Esophagus squamous epithelium (tissue), 5 donors: ENCODE results near the gene FBXL20. TPM values are rescaled to one million over a fixed set of nuclear protein-coding genes. Genes with fewer than 3 reads are reported as not detected.

Experiments
- DNase-seq: peaks from one replicate; lab custom pipeline; 2025; lab: John Stamatoyannopoulos, UW
- H3K27ac ChIP-seq, 4 donors: fragments of 200-600 bp; sonication (generic); one replicate each; pipeline ENCODE4 v1.5.1; 2016 to 2019; ENCODE audit warnings: mild to moderate bottlenecking in 1 of 4
- H3K27me3 ChIP-seq, 4 donors: fragments of 200-600 bp; sonication (generic); 1 replicate in 3 of 4; 2 replicates in 1 of 4; pipeline versions ENCODE4 v1.5.1 to v1.6.0; 2017 to 2021; ENCODE audit warnings: antibody characterized with exemption in 1 of 4
- H3K36me3 ChIP-seq, 3 donors: fragments of 200-600 bp; sonication (generic); one replicate each; pipeline ENCODE4 v1.5.1; 2016 to 2019
- H3K4me1 ChIP-seq, 3 donors: fragments of 200-600 bp; sonication (generic); one replicate each; pipeline ENCODE4 v1.5.1; 2017 to 2019
- H3K4me3 ChIP-seq, 4 donors: fragments of 200-600 bp; sonication (generic); 1 replicate in 3 of 4; 2 replicates in 1 of 4; pipeline ENCODE4 v1.5.1; 2016 to 2019; ENCODE audit warnings: mild to moderate bottlenecking in 2 of 4, moderate library complexity in 1 of 4
- H3K9me3 ChIP-seq, 3 donors: fragments of 200-600 bp; sonication (generic); one replicate each; pipeline ENCODE4 v1.5.1; 2016 to 2019
- CTCF ChIP-seq, 6 experiments: fragments of 450-650 bp in 4 of 6; fragments of 200-600 bp in 2 of 6; sonication (generic) in 2 of 6; IDR thresholded peaks; one replicate each; pipeline ENCODE4 v1.5.1; 2016 to 2019; ENCODE audit warnings: antibody characterized with exemption in 6 of 6, mild to moderate bottlenecking in 4 of 6, moderate library complexity in 4 of 6
- POLR2A ChIP-seq, 4 donors: fragments of 450-650 bp; IDR thresholded peaks; one replicate each; pipeline ENCODE4 v1.6.1; 2017; ENCODE audit warnings: antibody characterized with exemption in 4 of 4, mild to moderate bottlenecking in 4 of 4, moderate library complexity in 3 of 4
- WGBS, 2 donors: methylation state at CpG; one replicate each; pipeline ENCODE4 v1.1.5; 2018; 5-methylcytosine and 5-hydroxymethylcytosine counted together
- intact Hi-C: fragments of 100-400 bp; cut with DNase I; formaldehyde crosslinking; loops from one replicate; pipeline ENCODE4 v1.15.0; 2022
- total RNA-seq, 4 donors: library from RNA; depleted of rRNA; stranded (reverse); fragments of >200 nt; gene quantifications; one replicate each; pipeline ENCODE4 v1.1.0, GENCODE V29; 2016
- donor health status: DM: yes; HTN: yes; CAD: no.

FBXL20 gene
- total RNA-seq, 4 donors from 2014 or later, result 5.0 to 10.3 (median 6.8) TPM

- H3K36me3 ChIP-seq, result no peaks in the 10 kb centered on the region
- H3K4me3 ChIP-seq, result peak overlapping the region in 2 of 4 donors; percentile 48 to 66
- H3K9me3 ChIP-seq, result no peaks in the 10 kb centered on the region
- peaks cover 18 to 33% (median 18%) of the 10 kb centered on the region in 3 donors for H3K4me1 ChIP-seq
- WGBS, 2 donors, result 44 to 51% methylated on average over 17 to 19 of the region's 33 CpGs
- no peak overlapping the region for H3K27ac ChIP-seq
- TF ChIP-seq POLR2A (IDR thresholded peaks at IDR 0.05), result no peak
- TF ChIP-seq CTCF (IDR thresholded peaks at IDR 0.05), result no peak
- DNase-seq, result no peak
- H3K27me3 ChIP-seq, result peaks cover 8 to 85% (median 21%) of the 10 kb centered on the region in 4 donors
- intact Hi-C loops, result no loop called here
Observed at GRCh38 chr17:39223907-39224777, 177.3 kb downstream of the FBXL20 start.

GRCh38 chr17:39222866-39223834 is 178.3 kb downstream of the FBXL20 start:
- H3K27ac ChIP-seq, result no peak overlapping the region
- no peaks in the 10 kb centered on the region for H3K9me3 ChIP-seq
- no peak for DNase-seq
- H3K4me3 ChIP-seq, result no peak overlapping the region
- 45 to 59% methylated on average over 2 to 4 of the region's 9 CpGs for WGBS, 2 donors
- no peaks in the 10 kb centered on the region for H3K36me3 ChIP-seq
- peaks cover 8 to 84% (median 21%) of the 10 kb centered on the region in 4 donors for H3K27me3 ChIP-seq
- TF ChIP-seq POLR2A (IDR thresholded peaks at IDR 0.05), result no peak
- TF ChIP-seq CTCF (IDR thresholded peaks at IDR 0.05), result no peak
- intact Hi-C loops, result no loop called here
- H3K4me1 ChIP-seq, result peaks cover 18 to 34% (median 18%) of the 10 kb centered on the region in 3 donors

- Histone ChIP-seq H3K4me1 (peaks cover 18 to 34% (median 18%) of the 10 kb centered on the region in 3 donors), H3K36me3 (no peaks in the 10 kb centered on the region), H3K27ac (no peak overlapping the region), H3K9me3 (no peaks in the 10 kb centered on the region), H3K27me3 (peaks cover 8 to 84% (median 20%) of the 10 kb centered on the region in 4 donors), H3K4me3 (no peak overlapping the region)
- no peak for TF ChIP-seq CTCF (IDR thresholded peaks at IDR 0.05)
- no peak for TF ChIP-seq POLR2A (IDR thresholded peaks at IDR 0.05)
- DNase-seq, result no peak
- WGBS, 2 donors, result 67 to 82% methylated on average over 1 to 4 of the region's 7 CpGs
- intact Hi-C loops, result no loop called here
Observed at GRCh38 chr17:39222151-39222550, 179.3 kb downstream of the FBXL20 start.

GRCh38 chr17:39221572-39221971 is 179.9 kb downstream of the FBXL20 start:
- Histone ChIP-seq H3K27me3 (peaks cover 8 to 84% (median 19%) of the 10 kb centered on the region in 4 donors), H3K4me3 (no peak overlapping the region), H3K9me3 (no peaks in the 10 kb centered on the region), H3K27ac (no peak overlapping the region), H3K4me1 (peaks cover 18 to 34% (median 18%) of the 10 kb centered on the region in 3 donors), H3K36me3 (no peaks in the 10 kb centered on the region)
- intact Hi-C loops, result no loop called here
- TF ChIP-seq POLR2A (IDR thresholded peaks at IDR 0.05), result no peak
- no peak for TF ChIP-seq CTCF (IDR thresholded peaks at IDR 0.05)
- 91 to 96% methylated on average over 4 to 5 of the region's 6 CpGs for WGBS, 2 donors
- DNase-seq, result no peak
